ENCODE results near the gene FLAD1. TPM values are rescaled to one million over a fixed set of nuclear protein-coding genes. Genes with fewer than 3 reads are reported as not detected.

Gene FLAD1
- total RNA-seq, 1 donor = 20.6 TPM

DNA sequence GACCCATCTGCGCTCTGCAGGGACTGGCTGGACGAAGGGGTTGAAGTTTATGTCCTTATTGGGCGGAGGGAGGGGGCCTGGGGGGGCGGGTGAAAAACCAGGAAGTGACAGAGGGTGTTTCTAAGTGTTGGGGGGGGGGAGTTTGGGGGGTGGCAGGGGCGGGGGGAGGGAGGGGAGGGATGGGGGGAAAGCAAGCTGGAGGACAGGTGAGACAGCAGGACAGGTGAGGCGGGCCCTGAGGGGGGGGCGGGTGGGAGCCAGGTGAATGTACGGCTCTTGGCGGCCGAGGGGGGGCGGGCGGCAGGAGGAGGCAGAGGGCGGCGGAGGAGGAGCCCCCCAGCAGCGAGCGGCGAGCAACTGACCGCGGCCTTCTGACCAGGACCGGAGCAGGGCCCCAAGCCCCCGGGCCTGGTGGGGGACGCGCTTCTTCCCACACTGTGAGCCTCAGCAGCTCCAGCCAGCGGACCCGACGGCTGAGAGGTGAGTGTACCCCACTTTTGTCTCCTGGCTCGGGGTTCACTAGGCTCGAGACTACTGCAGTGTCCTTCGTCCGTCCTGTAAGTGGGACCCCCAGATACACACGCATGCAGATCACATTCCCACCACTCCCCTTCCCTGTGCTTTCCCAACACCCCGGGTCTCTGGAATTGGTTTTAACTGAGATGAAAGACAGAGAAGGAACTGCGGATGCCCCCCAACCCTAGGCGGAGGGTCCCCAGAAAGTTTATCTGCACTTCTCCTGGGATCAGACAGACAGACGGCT, 19.5 kb downstream of the FLAD1 start, which contains the start of gene ZBTB7B:
ZBTB7B (plus strand) TSS at position 339 of the 763 bp plus-strand sequence. CDS start 11,859 bp downstream, outside the sequence.
- no peaks in the 10 kb centered on the region for H3K36me3 ChIP-seq (ENCODE audit: insufficient read depth, low read length)
- H3K4me3 ChIP-seq (ENCODE audit: insufficient read depth, low read length) = peak within 1 kb of the TSS; percentile 90
- no peaks in the 10 kb centered on the region for H3K27me3 ChIP-seq (ENCODE audit: insufficient read depth, low read length)
- TF ChIP-seq CTCF (IDR thresholded peaks at IDR 0.05; ENCODE audit: extremely low read depth, low read depth, low read length) = no peak
- peaks cover 24% of the 10 kb centered on the region for H4K20me1 ChIP-seq (ENCODE audit: insufficient read depth, low read length)
- peak within 1 kb of the TSS; percentile 94 for H2AFZ ChIP-seq (ENCODE audit: low read length)
- no peaks in the 10 kb centered on the region for H3K9me3 ChIP-seq (ENCODE audit: low read depth, low read length)
- H3K4me2 ChIP-seq (ENCODE audit: insufficient read depth, low read length) = peak within 1 kb of the TSS; percentile 87
- DNase-seq (ENCODE audit: insufficient read length, low spot score, missing footprints) = peak; percentile 95
- peaks cover 40% of the 10 kb centered on the region for H3K4me1 ChIP-seq (ENCODE audit: insufficient read depth, low read length)
- peaks cover 50% of the 10 kb centered on the region for H3K79me2 ChIP-seq (ENCODE audit: insufficient read depth, low read length)
- peak within 1 kb of the TSS; percentile 72 for H3K27ac ChIP-seq (ENCODE audit: low read depth, low read length)

DNA sequence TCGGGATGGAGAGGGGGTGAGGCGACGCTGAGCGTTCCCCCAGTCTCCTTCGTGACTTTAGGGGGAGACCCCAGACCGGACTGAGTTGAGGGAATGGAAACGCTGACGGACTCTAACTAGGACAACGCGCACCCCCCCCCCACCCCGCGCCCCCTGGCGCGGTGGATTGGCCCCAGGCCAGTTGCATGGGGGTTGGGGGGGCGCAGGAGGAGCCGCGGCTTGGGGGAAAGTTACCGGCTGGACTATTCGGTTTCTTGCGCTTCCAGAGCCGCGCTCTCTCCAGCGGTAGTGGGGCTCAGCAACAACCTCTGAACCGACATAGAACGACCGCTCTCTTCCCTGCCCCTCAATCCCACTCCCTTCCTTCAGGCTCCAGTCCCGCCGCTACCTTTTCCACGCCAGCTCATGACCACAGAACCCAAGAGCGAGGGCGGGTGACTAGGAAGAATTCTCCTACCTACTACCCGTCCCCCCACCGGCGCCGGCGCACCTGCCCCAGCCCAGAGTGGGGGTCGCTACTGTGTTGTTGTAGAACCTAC, 20.2 kb downstream of the FLAD1 start:
- Histone ChIP-seq H3K27ac (ENCODE audit: low read depth, low read length) (peak overlapping the region; percentile 72), H3K4me3 (ENCODE audit: insufficient read depth, low read length) (peak overlapping the region; percentile 89), H3K4me2 (ENCODE audit: insufficient read depth, low read length) (peak overlapping the region; percentile 76), H3K27me3 (ENCODE audit: insufficient read depth, low read length) (no peaks in the 10 kb centered on the region), H3K36me3 (ENCODE audit: insufficient read depth, low read length) (no peaks in the 10 kb centered on the region), H4K20me1 (ENCODE audit: insufficient read depth, low read length) (peaks cover 26% of the 10 kb centered on the region), H2AFZ (ENCODE audit: low read length) (peak overlapping the region; percentile 62), H3K4me1 (ENCODE audit: insufficient read depth, low read length) (peaks cover 40% of the 10 kb centered on the region), H3K79me2 (ENCODE audit: insufficient read depth, low read length) (peaks cover 57% of the 10 kb centered on the region), H3K9me3 (ENCODE audit: low read depth, low read length) (no peaks in the 10 kb centered on the region)
- TF ChIP-seq CTCF (IDR thresholded peaks at IDR 0.05; ENCODE audit: extremely low read depth, low read depth, low read length) = no peak
- DNase-seq (ENCODE audit: insufficient read length, low spot score, missing footprints) = peak; percentile 77

DNA sequence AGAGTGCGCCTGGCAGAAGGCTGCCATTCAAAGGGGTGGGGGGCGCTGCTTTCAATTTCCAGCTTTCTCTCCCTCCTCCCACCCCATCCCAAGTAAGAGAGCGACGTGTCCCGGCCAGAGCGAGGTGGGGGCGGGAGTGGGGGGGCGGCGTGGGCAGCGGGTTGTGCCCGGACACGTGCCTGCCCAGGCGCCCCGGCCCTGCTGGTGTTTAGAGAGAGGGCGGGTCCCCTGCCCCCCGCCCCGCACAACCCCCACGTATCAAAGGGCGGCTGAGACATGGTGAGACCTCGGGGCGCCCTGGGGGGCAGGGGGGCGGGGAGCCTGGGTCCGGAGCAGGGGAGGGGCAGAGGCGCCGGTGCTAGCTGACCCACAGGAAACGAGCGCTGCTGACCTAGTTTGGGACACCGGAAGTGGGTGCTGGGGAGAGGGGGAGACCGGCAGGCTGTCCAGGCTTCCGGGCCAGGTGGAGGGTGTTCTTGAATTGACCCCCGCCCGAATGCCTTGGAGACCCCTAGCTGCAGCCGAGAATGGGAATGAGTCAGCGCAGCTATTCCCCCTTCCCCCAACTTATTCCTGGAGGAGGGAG, 20.7 kb downstream of the FLAD1 start:
- peaks cover 38% of the 10 kb centered on the region for H3K4me1 ChIP-seq (ENCODE audit: insufficient read depth, low read length)
- H3K36me3 ChIP-seq (ENCODE audit: insufficient read depth, low read length) = no peaks in the 10 kb centered on the region
- peaks cover 62% of the 10 kb centered on the region for H3K79me2 ChIP-seq (ENCODE audit: insufficient read depth, low read length)
- H3K9me3 ChIP-seq (ENCODE audit: low read depth, low read length) = no peaks in the 10 kb centered on the region
- DNase-seq (ENCODE audit: insufficient read length, low spot score, missing footprints) = peak; percentile 90
- peak overlapping the region; percentile 72 for H3K27ac ChIP-seq (ENCODE audit: low read depth, low read length)
- TF ChIP-seq CTCF (IDR thresholded peaks at IDR 0.05; ENCODE audit: extremely low read depth, low read depth, low read length) = no peak
- peak overlapping the region; percentile 89 for H3K4me3 ChIP-seq (ENCODE audit: insufficient read depth, low read length)
- H2AFZ ChIP-seq (ENCODE audit: low read length) = peak overlapping the region; percentile 62
- peak overlapping the region; percentile 76 for H3K4me2 ChIP-seq (ENCODE audit: insufficient read depth, low read length)
- no peaks in the 10 kb centered on the region for H3K27me3 ChIP-seq (ENCODE audit: insufficient read depth, low read length)
- peaks cover 28% of the 10 kb centered on the region for H4K20me1 ChIP-seq (ENCODE audit: insufficient read depth, low read length)
